Tibial nerve (tissue), 4 donors: ENCODE measurements around the gene DNAAF3. TPM values are rescaled to one million over a fixed set of nuclear protein-coding genes. Genes with fewer than 3 reads are reported as not detected.

Experiments used
- DNase-seq, 2 donors: peaks; one replicate each; pipeline ENCODE4 v3.0.0-alpha.2; 2019; ENCODE audit warnings: low spot score in 2 of 2
- H3K27ac ChIP-seq, 4 donors: fragments of 200-600 bp; sonication (generic) in 3 of 4; one replicate each; pipeline ENCODE4 v1.5.1; 2017 to 2019; ENCODE audit warnings: mild to moderate bottlenecking in 1 of 4
- H3K27me3 ChIP-seq, 2 donors: fragments of 200-600 bp; sonication (generic) in 1 of 2; one replicate each; pipeline versions ENCODE4 v1.5.1 to v1.6.0; 2017 to 2019
- H3K36me3 ChIP-seq, 3 donors: fragments of 200-600 bp; sonication (generic); one replicate each; pipeline ENCODE4 v1.5.1; 2018 to 2019
- H3K4me1 ChIP-seq, 4 donors: fragments of 200-600 bp; sonication (generic) in 3 of 4; one replicate each; pipeline ENCODE4 v1.5.1; 2017 to 2019
- H3K4me3 ChIP-seq, 4 donors: fragments of 200-600 bp; sonication (generic) in 3 of 4; one replicate each; pipeline ENCODE4 v1.5.1; 2017 to 2019; ENCODE audit warnings: mild to moderate bottlenecking in 1 of 4, moderate library complexity in 1 of 4
- H3K9me3 ChIP-seq, 4 donors: fragments of 200-600 bp; sonication (generic) in 3 of 4; one replicate each; pipeline ENCODE4 v1.5.1; 2017 to 2019
- EP300 ChIP-seq, 2 donors: sonication (generic); formaldehyde crosslinking; IDR thresholded peaks; one replicate each; pipeline ENCODE4 v1.6.1; 2017; ENCODE audit warnings: antibody characterized with exemption in 2 of 2, mild to moderate bottlenecking in 1 of 2
- POLR2A ChIP-seq, 2 donors: fragments of 450-650 bp; IDR thresholded peaks; one replicate each; pipeline ENCODE4 v1.6.1; 2017; ENCODE audit warnings: antibody characterized with exemption in 2 of 2, mild to moderate bottlenecking in 2 of 2, moderate library complexity in 2 of 2
- WGBS, 2 donors: methylation state at CpG; one replicate each; pipeline ENCODE4 v1.1.5; 2018; 5-methylcytosine and 5-hydroxymethylcytosine counted together
- small RNA-seq: library from RNA; depleted of rRNA; stranded (forward); fragments of <200 nt; gene quantifications from one replicate; pipeline ENCODE3, GENCODE V24; 2016
- total RNA-seq, 4 donors: library from RNA; depleted of rRNA; stranded (reverse); fragments of >200 nt; gene quantifications; one replicate each; pipeline ENCODE4 v1.1.0, GENCODE V29; 2016
- TF ChIP-seq, protein P1 (sequence below), 5 experiments: fragments of 200-600 bp in 3 of 5; fragments of 450-650 bp in 2 of 5; sonication (generic) in 3 of 5; IDR thresholded peaks; one replicate each; pipeline ENCODE4 v1.5.1; 2016 to 2019; ENCODE audit warnings: antibody characterized with exemption in 5 of 5, mild to moderate bottlenecking in 3 of 5, moderate library complexity in 2 of 5

Gene DNAAF3
- total RNA-seq, 4 donors from 2014 or later = 1.2 to 2.7 TPM; not detected in 2

DNA sequence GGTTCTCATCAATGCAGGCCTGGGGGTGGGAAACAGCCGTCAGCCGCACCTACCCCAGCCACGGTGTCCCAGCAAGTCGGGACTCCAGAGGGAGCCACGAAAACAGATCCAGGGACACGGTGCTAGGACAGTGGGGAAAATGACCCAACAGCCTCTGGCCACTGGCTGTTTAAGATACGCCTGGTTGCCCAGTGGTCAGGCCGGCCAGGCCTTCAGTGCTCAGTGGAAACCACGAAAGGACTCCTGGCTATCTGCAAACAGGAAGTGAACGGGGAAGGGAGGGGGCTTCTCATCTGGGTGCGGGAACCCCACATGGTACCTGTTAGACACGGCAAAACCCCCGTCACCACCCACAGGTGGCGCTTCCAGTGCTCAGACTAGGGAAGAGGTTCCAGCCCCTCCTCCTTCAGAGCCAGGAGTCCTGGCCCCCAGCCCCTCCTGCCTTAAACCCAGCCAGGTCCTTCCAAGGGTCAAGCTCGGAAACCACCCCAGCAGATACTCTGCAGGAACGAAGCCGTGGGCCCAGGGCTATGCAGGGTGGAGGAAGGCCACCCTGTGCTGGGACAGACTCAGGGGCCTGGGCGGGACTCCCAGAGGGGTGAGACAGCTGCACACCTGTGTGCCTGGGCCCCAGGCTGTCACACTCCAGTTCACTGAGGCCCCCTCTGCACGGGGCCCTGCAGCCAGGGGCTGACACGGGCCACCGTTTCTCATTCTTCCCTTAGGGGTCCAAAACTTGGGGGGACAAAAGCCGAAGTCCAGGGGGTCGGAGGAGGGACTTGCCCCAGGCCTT lies 53.4 kb downstream of the DNAAF3 start:
- WGBS, 2 donors = 53 to 59% methylated on average over 13 to 22 of the region's 23 CpGs
- TF ChIP-seq EP300 (IDR thresholded peaks at IDR 0.05) (no peak), POLR2A (IDR thresholded peaks at IDR 0.05) (no peak)
- TF ChIP-seq, protein P1, sequence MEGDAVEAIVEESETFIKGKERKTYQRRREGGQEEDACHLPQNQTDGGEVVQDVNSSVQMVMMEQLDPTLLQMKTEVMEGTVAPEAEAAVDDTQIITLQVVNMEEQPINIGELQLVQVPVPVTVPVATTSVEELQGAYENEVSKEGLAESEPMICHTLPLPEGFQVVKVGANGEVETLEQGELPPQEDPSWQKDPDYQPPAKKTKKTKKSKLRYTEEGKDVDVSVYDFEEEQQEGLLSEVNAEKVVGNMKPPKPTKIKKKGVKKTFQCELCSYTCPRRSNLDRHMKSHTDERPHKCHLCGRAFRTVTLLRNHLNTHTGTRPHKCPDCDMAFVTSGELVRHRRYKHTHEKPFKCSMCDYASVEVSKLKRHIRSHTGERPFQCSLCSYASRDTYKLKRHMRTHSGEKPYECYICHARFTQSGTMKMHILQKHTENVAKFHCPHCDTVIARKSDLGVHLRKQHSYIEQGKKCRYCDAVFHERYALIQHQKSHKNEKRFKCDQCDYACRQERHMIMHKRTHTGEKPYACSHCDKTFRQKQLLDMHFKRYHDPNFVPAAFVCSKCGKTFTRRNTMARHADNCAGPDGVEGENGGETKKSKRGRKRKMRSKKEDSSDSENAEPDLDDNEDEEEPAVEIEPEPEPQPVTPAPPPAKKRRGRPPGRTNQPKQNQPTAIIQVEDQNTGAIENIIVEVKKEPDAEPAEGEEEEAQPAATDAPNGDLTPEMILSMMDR (IDR thresholded peaks at IDR 0.05) = no peak
- H3K4me1 ChIP-seq = peaks cover 0 to 52% (median 32%) of the 10 kb centered on the region in 4 donors
- H3K4me3 ChIP-seq = no peak overlapping the region
- peaks cover 0 to 31% (median 0%) of the 10 kb centered on the region in 3 donors for H3K36me3 ChIP-seq
- no peak for DNase-seq
- H3K9me3 ChIP-seq = no peaks in the 10 kb centered on the region
- no peaks in the 10 kb centered on the region for H3K27me3 ChIP-seq
- peak overlapping the region; percentile 68 to 95 (median 86) for H3K27ac ChIP-seq

DNA sequence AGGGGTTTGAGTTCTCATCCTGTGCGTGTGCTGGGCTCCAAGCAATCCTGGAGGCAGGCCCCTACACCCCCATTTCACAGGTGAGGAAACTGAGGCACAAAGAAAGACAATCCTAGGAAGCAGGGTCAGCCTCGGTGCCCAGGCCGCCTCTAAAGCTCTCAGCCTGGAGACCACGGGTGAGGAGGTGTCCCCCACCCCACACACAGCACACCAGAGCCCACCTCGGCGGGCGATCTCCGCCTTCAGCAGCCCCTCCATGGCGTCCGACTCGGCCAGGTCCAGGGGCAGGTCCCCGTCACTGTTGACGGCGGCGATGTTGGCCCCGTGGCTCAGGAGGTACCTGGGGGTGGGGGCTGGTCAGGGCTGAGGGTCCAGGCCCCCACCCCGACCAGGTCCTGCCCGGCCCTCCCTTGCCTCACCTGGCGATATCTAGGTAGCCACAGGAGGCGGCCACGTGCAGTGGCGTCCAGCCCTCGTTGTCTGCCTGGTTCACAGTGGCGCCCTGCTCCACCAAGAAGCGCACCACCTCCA lies 54.1 kb downstream of the DNAAF3 start:
- DNase-seq = no peak
- TF ChIP-seq POLR2A (IDR thresholded peaks at IDR 0.05) (no peak), EP300 (IDR thresholded peaks at IDR 0.05) (no peak)
- TF ChIP-seq, protein P1 (IDR thresholded peaks at IDR 0.05) = no peak
- Histone ChIP-seq H3K4me1 (peaks cover 0 to 51% (median 32%) of the 10 kb centered on the region in 4 donors), H3K36me3 (peaks cover 0 to 31% (median 0%) of the 10 kb centered on the region in 3 donors), H3K27me3 (no peaks in the 10 kb centered on the region), H3K27ac (peak overlapping the region; percentile 68 to 95 (median 86)), H3K4me3 (no peak overlapping the region), H3K9me3 (no peaks in the 10 kb centered on the region)
- 91 to 93% methylated on average over 19 to 25 of the region's 25 CpGs for WGBS, 2 donors

DNA sequence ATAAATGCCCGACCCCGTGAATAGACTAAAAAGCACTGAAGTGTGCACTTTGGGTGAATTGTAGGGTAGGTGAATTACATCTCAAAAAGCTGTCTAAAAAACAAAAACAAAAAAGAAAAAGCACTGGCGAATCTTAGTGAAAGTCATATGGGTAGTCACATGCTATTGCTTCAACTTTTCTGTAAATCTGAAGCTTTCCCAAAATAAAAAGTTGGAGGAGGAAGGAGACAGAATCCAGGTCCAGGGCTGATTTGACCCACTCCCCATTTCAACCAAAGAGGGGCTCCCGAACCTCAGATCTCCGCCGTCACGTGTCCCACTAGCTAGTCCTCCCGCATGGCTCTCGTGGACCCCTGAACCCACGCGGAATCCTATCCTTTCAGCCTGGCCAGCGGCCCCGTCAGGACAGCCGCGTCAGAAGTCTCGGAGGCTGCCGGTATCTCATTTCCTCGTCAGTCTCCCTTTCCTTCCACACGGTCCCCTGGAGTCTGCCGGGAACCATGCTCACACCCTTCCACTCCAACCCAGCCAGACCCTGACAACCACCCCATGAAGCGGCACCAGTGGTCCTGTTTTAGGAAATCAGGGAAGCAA lies 55.1 kb downstream of the DNAAF3 start:
- peaks cover 0 to 39% (median 0%) of the 10 kb centered on the region in 3 donors for H3K36me3 ChIP-seq
- peaks cover 0 to 46% (median 31%) of the 10 kb centered on the region in 4 donors for H3K4me1 ChIP-seq
- TF ChIP-seq EP300 (IDR thresholded peaks at IDR 0.05) (no peak), POLR2A (IDR thresholded peaks at IDR 0.05) (no peak)
- TF ChIP-seq, protein P1 (IDR thresholded peaks at IDR 0.05) = no peak
- DNase-seq = no peak
- 69 to 75% methylated on average over 21 of the region's 21 CpGs for WGBS, 2 donors
- no peak overlapping the region for H3K4me3 ChIP-seq
- no peaks in the 10 kb centered on the region for H3K27me3 ChIP-seq
- peak overlapping the region in 3 of 4 donors; percentile 48 to 95 (median 82) for H3K27ac ChIP-seq
- H3K9me3 ChIP-seq = no peaks in the 10 kb centered on the region

DNA sequence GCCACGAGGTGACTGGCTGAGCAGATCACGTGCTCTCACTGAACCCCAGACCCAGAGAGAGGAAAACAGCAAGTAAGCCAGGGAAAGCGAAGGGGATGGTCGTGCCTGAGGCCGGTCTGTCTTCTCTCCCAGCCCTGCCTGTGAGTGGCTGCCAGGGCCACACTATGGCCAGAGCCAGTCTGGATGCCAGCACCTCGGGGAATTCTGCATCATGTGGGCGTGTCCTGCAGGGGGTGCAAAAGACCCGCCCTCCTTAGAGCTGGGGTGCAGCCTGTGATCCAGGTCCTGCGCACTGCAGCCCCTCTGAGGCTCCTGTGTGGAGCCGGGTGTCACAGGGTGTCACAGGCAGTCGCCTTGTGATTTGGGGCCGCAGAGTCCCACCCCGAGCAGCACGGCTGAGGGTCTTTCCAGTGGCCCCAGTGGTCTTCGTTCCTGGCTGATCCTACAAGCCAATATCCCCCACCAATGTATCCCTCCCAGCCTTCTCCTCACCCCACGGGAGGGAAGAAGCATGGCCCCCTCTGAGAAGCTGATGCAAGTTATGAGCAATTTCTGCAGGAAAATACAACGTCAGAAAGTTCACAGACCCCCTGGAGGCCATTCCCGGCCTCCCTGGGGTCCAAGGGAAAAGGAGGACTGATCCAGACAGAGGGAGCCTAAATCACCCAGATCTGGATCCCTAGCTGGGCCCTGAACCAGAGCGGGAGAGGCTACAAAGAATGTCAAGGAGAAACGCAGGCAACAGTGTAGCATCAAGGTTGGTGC lies 56.7 kb downstream of the DNAAF3 start:
- WGBS, 2 donors = 79 to 82% methylated on average over 17 to 20 of the region's 20 CpGs
- H3K4me1 ChIP-seq = peaks cover 0 to 30% (median 16%) of the 10 kb centered on the region in 4 donors
- no peak for DNase-seq
- TF ChIP-seq POLR2A (IDR thresholded peaks at IDR 0.05) = no peak
- no peak for TF ChIP-seq EP300 (IDR thresholded peaks at IDR 0.05)
- TF ChIP-seq, protein P1 (IDR thresholded peaks at IDR 0.05) = no peak
- H3K27me3 ChIP-seq = no peaks in the 10 kb centered on the region
- peaks cover 0 to 46% (median 0%) of the 10 kb centered on the region in 3 donors for H3K36me3 ChIP-seq
- no peaks in the 10 kb centered on the region for H3K9me3 ChIP-seq
- no peak overlapping the region for H3K4me3 ChIP-seq
- H3K27ac ChIP-seq = no peak overlapping the region

Small RNAs within 50 kb of the gene (small RNA-seq; reads per million reads assigned to genes)
- gene MIR7975 (not detected), gene RF01210 (not detected)

Other genes with a start within 250 kb of the DNAAF3 start
- gene NLRP7, start 219.1 kb downstream of the DNAAF3 start, total RNA-seq = not detected
- gene NLRP2, start 200.2 kb downstream of the DNAAF3 start, total RNA-seq = under 1 TPM in 1 of 4 donors, not detected in 3; under 0.01 TPM
- 1 to 10 TPM in 1 of 4 donors, not detected in 3; 1.5 TPM for gene GP6, start 128.3 kb downstream of the DNAAF3 start, total RNA-seq
- 10 to 100 TPM in 2 of 4 donors, 1 to 10 TPM in 2; 6.3 to 25.7 (median 12.7) TPM for gene RDH13, start 103.5 kb downstream of the DNAAF3 start, total RNA-seq
- gene EPS8L1, start 90.7 kb downstream of the DNAAF3 start, total RNA-seq = 1 to 10 TPM in 1 of 4 donors, under 1 TPM in 1, not detected in 2; 0.44 to 1.2 TPM
- 100 to 1,000 TPM; 113 to 270 (median 180) TPM for gene PPP1R12C, start 49.0 kb downstream of the DNAAF3 start, total RNA-seq
- gene TNNT1, start 17.4 kb downstream of the DNAAF3 start, total RNA-seq = 1 to 10 TPM in 1 of 4 donors, under 1 TPM in 1, not detected in 2; 0.90 to 1.5 TPM
- gene TNNI3, start 8.9 kb downstream of the DNAAF3 start, total RNA-seq = not detected
- not detected for gene SYT5, start 13.7 kb upstream of the DNAAF3 start, total RNA-seq
- gene PTPRH, start 42.9 kb upstream of the DNAAF3 start, total RNA-seq = 1 to 10 TPM; 1.2 to 3.9 (median 2.1) TPM
- 1 to 10 TPM in 3 of 4 donors, under 1 TPM in 1; 0.44 to 8.6 (median 3.0) TPM for gene TMEM86B, start 62.1 kb upstream of the DNAAF3 start, total RNA-seq
- gene PPP6R1, start 92.4 kb upstream of the DNAAF3 start, total RNA-seq = 10 to 100 TPM; 35.4 to 56.7 (median 40.7) TPM
- 10 to 100 TPM; 33.7 to 49.6 (median 40.5) TPM for gene HSPBP1, start 113.5 kb upstream of the DNAAF3 start, total RNA-seq
- 1 to 10 TPM; 4.6 to 6.9 (median 5.9) TPM for gene BRSK1, start 117.4 kb upstream of the DNAAF3 start, total RNA-seq
- gene TMEM150B, start 158.7 kb upstream of the DNAAF3 start, total RNA-seq = 10 to 100 TPM in 1 of 4 donors, 1 to 10 TPM in 3; 5.5 to 17.1 (median 7.7) TPM
- gene KMT5C, start 173.3 kb upstream of the DNAAF3 start, total RNA-seq = 10 to 100 TPM; 30.6 to 50.0 (median 41.2) TPM
- not detected for gene COX6B2, start 188.1 kb upstream of the DNAAF3 start, total RNA-seq
- not detected for gene GARIN5B, start 196.6 kb upstream of the DNAAF3 start, total RNA-seq
- under 1 TPM in 1 of 4 donors, not detected in 3; 0.21 TPM for gene IL11, start 203.8 kb upstream of the DNAAF3 start, total RNA-seq
- 1 to 10 TPM in 1 of 4 donors, not detected in 3; 2.7 TPM for gene TMEM190, start 210.2 kb upstream of the DNAAF3 start, total RNA-seq
- 1 to 10 TPM in 2 of 4 donors, under 1 TPM in 2; 0.63 to 7.5 (median 2.6) TPM for gene TMEM238, start 217.7 kb upstream of the DNAAF3 start, total RNA-seq
- gene RPL28, start 219.3 kb upstream of the DNAAF3 start, total RNA-seq = 100 to 1,000 TPM; 266 to 574 (median 354) TPM
- 10 to 100 TPM in 2 of 4 donors, 1 to 10 TPM in 2; 8.0 to 16.2 (median 9.9) TPM for gene UBE2S, start 241.2 kb upstream of the DNAAF3 start, total RNA-seq